ENCODE results near the gene SLC9A7.

- TF ChIP-seq CTCF (conservative IDR thresholded peaks at IDR 0.05; ENCODE audit: low read depth, low read length) (no peak), EZH2 (IDR thresholded peaks at IDR 0.05; ENCODE audit: borderline replicate concordance, low read depth, low read length, poor library complexity, severe bottlenecking) (no peak)
These were observed 46.4 kb upstream of the SLC9A7 start for GRCh38 chrX:46805270-46805669.

All from A673 (cell line).